Common myeloid progenitor, CD34-positive (primary cell): Measurements from ENCODE around the gene C17orf114.
"Not testable (repeated sequence)": the region's sequence is repeated elsewhere in the genome, so short reads cannot be mapped to it uniquely, and the experiment has no call there.

Experiments
- CTCF ChIA-PET: fragments of 350-600 bp; sonication (Branson Sonifier 250); formaldehyde crosslinking; loops from one replicate; lab custom pipeline; 2021; ENCODE audit warnings: antibody characterized with exemption; lab: Charles Lee
- POLR2A ChIA-PET: fragments of 350-600 bp; sonication (Branson Sonifier 250); formaldehyde crosslinking; loops from one replicate; lab custom pipeline; 2021; ENCODE audit warnings: antibody characterized with exemption; lab: Charles Lee
- DNase-seq, 3 donors: peaks; one replicate each; pipeline versions ENCODE4 v3.0.0 to v3.0.0-alpha.2; 2013
- H3K27ac ChIP-seq, 2 experiments: 1 replicate in 1 of 2; 2 replicates in 1 of 2; pipeline ENCODE4 v1.7.0; 2013; ENCODE audit warnings: inconsistent platforms in 2 of 2, low read length in 2 of 2, mild to moderate bottlenecking in 2 of 2, low read depth in 1 of 2, moderate library complexity in 1 of 2; ENCODE audit not compliant: severe bottlenecking in 2 of 2, insufficient read depth in 1 of 2, poor library complexity in 1 of 2
- H3K27me3 ChIP-seq, 5 experiments: replicated peaks in 2 of 5; 1 replicate in 3 of 5; 2 replicates in 2 of 5; pipeline versions ENCODE4 v1.6.1 to v1.7.0; 2013; ENCODE audit warnings: low read length in 4 of 5, mild to moderate bottlenecking in 2 of 5, moderate library complexity in 2 of 5, inconsistent platforms in 1 of 5; ENCODE audit not compliant: insufficient read depth in 5 of 5, control insufficient read depth in 4 of 5
- H3K36me3 ChIP-seq, 4 experiments: 1 replicate in 2 of 4; 2 replicates in 2 of 4; pipeline versions ENCODE4 v1.6.1 to v1.7.0; 2013; ENCODE audit warnings: low read length in 3 of 4, control low read depth in 1 of 4, mild to moderate bottlenecking in 1 of 4; ENCODE audit not compliant: control insufficient read depth in 4 of 4, insufficient read depth in 4 of 4
- H3K4me1 ChIP-seq, 4 experiments: 1 replicate in 3 of 4; 2 replicates in 1 of 4; pipeline versions ENCODE4 v1.6.1 to v1.7.1; 2013; ENCODE audit warnings: low read length in 3 of 4, mild to moderate bottlenecking in 3 of 4, control low read depth in 1 of 4, inconsistent platforms in 1 of 4, moderate library complexity in 1 of 4; ENCODE audit not compliant: control insufficient read depth in 4 of 4, insufficient read depth in 4 of 4; ENCODE audit errors: control extremely low read depth in 1 of 4
- H3K4me3 ChIP-seq, 7 experiments: 1 replicate in 4 of 7; 2 replicates in 3 of 7; pipeline versions ENCODE4 v1.5.1 to v1.7.0; 2013; ENCODE audit warnings: mild to moderate bottlenecking in 7 of 7, low read length in 6 of 7, moderate library complexity in 6 of 7, inconsistent platforms in 2 of 7, low read depth in 2 of 7, control low read depth in 1 of 7; ENCODE audit not compliant: insufficient read depth in 4 of 7, control insufficient read depth in 1 of 7; ENCODE audit errors: extremely low read depth in 1 of 7
- H3K9me3 ChIP-seq, 5 experiments: 1 replicate in 4 of 5; 2 replicates in 1 of 5; pipeline versions ENCODE4 v1.6.1 to v1.7.1; 2013; ENCODE audit warnings: low read length in 4 of 5, mild to moderate bottlenecking in 2 of 5, inconsistent platforms in 1 of 5, low read depth in 1 of 5, moderate library complexity in 1 of 5; ENCODE audit not compliant: control insufficient read depth in 4 of 5, insufficient read depth in 2 of 5; ENCODE audit errors: control extremely low read depth in 1 of 5
- WGBS: methylation state at CpG from one replicate; pipeline ENCODE4 v1.1.5; 2013; ENCODE audit not compliant: insufficient coverage; 5-methylcytosine and 5-hydroxymethylcytosine counted together

Gene C17orf114

DNA sequence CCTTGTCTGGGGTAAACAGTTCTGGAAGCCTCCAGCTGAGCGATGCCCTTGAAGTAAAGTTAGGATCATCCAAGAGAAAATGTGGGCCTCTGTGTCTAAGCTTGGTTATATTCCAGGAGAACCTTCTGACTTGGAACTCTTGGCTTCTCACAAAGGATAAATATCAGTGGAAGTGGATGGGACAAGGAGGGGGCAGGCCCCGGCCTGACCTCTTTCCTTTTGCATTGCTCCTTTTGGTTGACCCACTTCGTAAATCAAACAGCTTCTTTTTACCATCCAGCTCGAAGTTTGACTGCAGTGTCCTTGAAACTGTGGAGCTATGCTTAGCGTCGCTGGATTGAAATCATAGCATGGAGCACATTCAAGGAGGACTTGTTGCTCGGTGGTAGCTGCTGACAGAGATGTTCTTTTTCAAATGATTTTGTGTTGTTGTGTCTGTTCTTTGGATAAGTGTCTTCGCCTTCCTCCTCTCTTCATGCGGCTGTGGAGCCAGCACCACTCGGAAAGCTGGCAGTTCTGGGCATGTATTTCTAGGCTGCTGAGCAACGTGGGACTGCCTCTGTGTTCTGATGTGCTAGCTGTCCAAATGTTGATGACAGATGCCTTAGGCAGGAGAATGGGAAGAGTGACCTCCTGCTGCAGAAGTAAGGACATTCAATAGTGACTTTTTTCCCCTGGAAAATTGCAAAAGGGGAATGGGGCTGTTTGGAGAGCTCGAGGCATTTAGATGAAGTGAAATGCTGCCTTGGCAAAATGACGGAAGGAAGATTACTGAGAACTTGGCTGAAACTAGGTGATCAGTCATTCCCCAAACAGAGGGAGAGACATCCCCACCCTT, 35.6 kb upstream of the C17orf114 start:
- Histone ChIP-seq H3K4me1 (peaks cover 8 to 26% (median 21%) of the 10 kb centered on the region in 4 experiments), H3K36me3 (peaks cover 0 to 9% (median 5%) of the 10 kb centered on the region in 4 experiments), H3K27me3 (no peaks in the 10 kb centered on the region), H3K27ac (no peak overlapping the region), H3K9me3 (no peaks in the 10 kb centered on the region), H3K4me3 (no peak overlapping the region)
- WGBS, result 97% methylated on average over 10 of the region's 13 CpGs
- POLR2A ChIA-PET, result no interaction called here
- CTCF ChIA-PET, result interaction anchor here (1.2 to 1.4 kb wide), 2 partner anchors 48 to 50 kb away, joined by 3 read pairs; no protein-coding TSS in a partner anchor
- DNase-seq, result no peak

- CTCF ChIA-PET, result no interaction called here
- POLR2A ChIA-PET, result interaction anchor here (0.6 kb wide), 1 partner anchor 30 kb away, joined by 3 read pairs; no protein-coding TSS in a partner anchor
Observed at GRCh38 chr17:4836221-4836620, 34.1 kb upstream of the C17orf114 start.

GRCh38 chr17:4834681-4835020, 32.5 kb upstream of the C17orf114 start:
- no peak for DNase-seq
- H3K27me3 ChIP-seq, result no peaks in the 10 kb centered on the region
- H3K9me3 ChIP-seq, result no peaks in the 10 kb centered on the region
- H3K36me3 ChIP-seq, result peaks cover 0 to 9% (median 5%) of the 10 kb centered on the region in 4 experiments
- 98% methylated on average over 4 of the region's 4 CpGs for WGBS
- peaks cover 4 to 22% (median 12%) of the 10 kb centered on the region in 4 experiments for H3K4me1 ChIP-seq
- H3K27ac ChIP-seq, result peak overlapping the region in 1 of 2 experiments; percentile 12
- ChIA-PET POLR2A (no interaction called here), CTCF (interaction anchor here (0.6 to 1.5 kb wide), 4 partner anchors 12 to 211 kb away, joined by 3 to 4 read pairs (median 3); no protein-coding TSS in a partner anchor)
- peak overlapping the region in 2 of 7 experiments; percentile 79 to 81 for H3K4me3 ChIP-seq

More at GRCh38 chr17:4836221-4836620, 34.1 kb upstream of the C17orf114 start:
- H3K36me3 ChIP-seq, result peaks cover 0 to 9% (median 5%) of the 10 kb centered on the region in 4 experiments
- WGBS, result no CpG with 5 or more reads among the region's 4 CpGs
- H3K9me3 ChIP-seq, result no peaks in the 10 kb centered on the region
- H3K27me3 ChIP-seq, result no peaks in the 10 kb centered on the region
- DNase-seq, result no peak
- no peak overlapping the region for H3K27ac ChIP-seq
- H3K4me3 ChIP-seq, result no peak overlapping the region
- H3K4me1 ChIP-seq, result peaks cover 8 to 26% (median 20%) of the 10 kb centered on the region in 4 experiments

DNA sequence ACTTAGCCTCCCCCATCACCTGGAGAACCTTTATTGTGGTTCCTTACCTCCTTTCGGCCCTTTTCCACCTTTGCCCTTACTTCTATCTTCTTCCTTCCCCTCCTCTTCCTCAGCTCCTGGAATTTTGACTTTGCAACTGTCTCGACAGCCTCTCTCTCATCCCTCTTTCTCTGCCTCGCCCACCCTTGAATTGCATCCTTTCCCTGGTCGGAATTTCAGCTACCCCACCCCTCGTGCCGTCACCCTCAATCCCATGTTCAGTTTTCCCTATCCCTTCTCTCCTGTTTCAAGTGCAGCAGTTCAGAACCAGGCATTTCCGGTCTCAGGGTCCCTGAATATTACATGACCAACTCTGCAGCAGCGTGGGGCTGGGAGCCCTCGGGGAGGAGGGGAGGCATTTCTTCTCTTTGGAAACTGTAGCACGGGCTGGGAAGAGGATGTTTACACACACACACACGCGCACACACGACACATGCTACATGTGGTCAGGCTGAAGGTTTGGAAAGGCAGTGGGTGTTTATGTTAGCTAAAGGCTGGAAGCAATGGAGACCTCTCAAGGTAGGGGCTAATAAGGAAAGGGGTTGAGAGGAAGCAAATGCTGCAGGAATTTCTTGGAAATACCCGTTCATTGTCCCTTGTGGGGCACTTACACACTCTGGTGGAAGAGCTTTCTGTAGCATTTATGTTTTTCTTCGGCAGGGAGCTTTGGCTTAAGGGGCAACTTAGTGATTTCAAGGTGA, 32.0 kb upstream of the C17orf114 start:
- Histone ChIP-seq H3K27me3 (no peaks in the 10 kb centered on the region), H3K9me3 (no peaks in the 10 kb centered on the region), H3K4me3 (peak overlapping the region; percentile 65 to 87 (median 81)), H3K27ac (peak overlapping the region in 1 of 2 experiments; percentile 76), H3K36me3 (peaks cover 0 to 9% (median 5%) of the 10 kb centered on the region in 4 experiments), H3K4me1 (peaks cover 4 to 22% (median 12%) of the 10 kb centered on the region in 4 experiments)
- DNase-seq, result peak in 2 of 3 donors; percentile 22 to 36
- ChIA-PET CTCF (interaction anchor here (0.6 to 1.5 kb wide), 4 partner anchors 13 to 211 kb away, joined by 3 to 4 read pairs (median 3); no protein-coding TSS in a partner anchor), POLR2A (no interaction called here)
- WGBS, result 19% methylated on average over 6 of the region's 15 CpGs

DNA sequence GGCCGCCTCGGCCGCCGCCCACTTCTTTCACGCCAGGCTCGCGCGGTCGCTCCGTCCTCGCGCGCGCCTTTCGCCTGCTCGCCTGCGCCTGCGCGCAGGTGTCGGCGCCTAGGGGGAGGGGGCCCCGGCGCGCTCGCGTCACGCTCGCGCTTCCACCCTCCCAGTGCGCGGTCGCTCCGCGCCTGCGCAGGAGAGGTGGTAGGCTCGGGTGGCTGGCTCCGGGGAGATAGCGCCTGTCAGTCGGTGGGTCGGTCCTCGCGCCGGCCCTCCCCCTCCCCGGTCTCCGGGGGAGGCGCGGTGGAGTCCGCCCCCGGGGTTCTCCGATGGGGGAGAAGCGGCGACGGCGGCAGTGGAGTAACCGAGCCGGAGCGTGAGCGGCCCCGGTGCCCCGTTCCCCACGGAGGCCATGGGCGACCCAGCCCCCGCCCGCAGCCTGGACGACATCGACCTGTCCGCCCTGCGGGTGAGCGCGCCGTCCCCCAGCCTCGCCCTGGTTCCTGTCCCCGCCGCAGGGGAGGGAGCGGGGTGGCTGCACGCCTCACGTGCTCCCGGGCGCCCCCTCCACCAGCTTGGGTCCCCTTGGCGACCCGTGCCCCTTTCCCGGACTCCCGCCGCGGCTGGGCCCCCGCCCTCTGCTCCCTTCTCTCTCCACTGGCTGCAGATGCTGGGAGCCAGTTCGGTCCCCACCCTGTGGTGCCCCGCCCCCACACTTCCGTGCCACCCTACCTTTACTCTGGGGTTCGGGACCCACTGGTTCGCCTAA, 31.2 kb upstream of the C17orf114 start, which contains the start of gene MINK1:
Gene MINK1, plus strand, starts transcription at position 163 of the 763 bp plus-strand sequence. Its CDS starts 244 bp downstream, at position 407.
- ChIA-PET POLR2A (interaction anchor here (0.6 kb wide), 1 partner anchor 53 kb away, joined by 5 read pairs; no protein-coding TSS in a partner anchor), CTCF (interaction anchor here (1.1 to 1.5 kb wide), 3 partner anchors 14 to 47 kb away, joined by 3 to 4 read pairs (median 3); no protein-coding TSS in a partner anchor)

DNA sequence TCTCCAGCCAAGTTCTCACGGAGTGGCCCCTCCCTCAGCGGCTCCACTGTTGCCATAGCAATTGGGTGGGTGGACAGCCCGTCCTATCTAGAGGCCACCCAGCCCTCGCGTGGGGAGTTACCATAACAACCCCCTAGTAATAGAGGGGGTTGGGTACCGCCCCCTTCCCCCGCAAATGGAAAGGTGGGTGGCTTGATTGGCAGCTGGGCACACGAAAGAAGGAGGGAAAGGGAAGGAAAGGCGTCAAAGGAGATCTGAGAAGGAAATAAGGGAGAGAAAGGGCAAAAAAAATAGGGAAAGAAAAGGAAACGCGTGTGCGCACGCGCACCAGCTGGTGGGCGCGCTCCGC, 30.7 kb upstream of the C17orf114 start:
- H3K9me3 ChIP-seq, CTCF ChIA-PET, H3K36me3 ChIP-seq, H3K27me3 ChIP-seq, DNase-seq: not testable (repeated sequence)
- POLR2A ChIA-PET, result interaction anchor here (0.6 kb wide), 1 partner anchor 53 kb away, joined by 5 read pairs; no protein-coding TSS in a partner anchor
- peak overlapping the region; percentile 65 to 87 (median 81) for H3K4me3 ChIP-seq
- H3K27ac ChIP-seq, result peak overlapping the region in 1 of 2 experiments; percentile 76
- 0% methylated on average over 2 of the region's 17 CpGs for WGBS
- peaks cover 4 to 22% (median 12%) of the 10 kb centered on the region in 4 experiments for H3K4me1 ChIP-seq

More for the DNA sequence above, 31.2 kb upstream of the C17orf114 start, which contains the start of gene MINK1:
- H3K27me3 ChIP-seq, result peaks cover 0 to 2% (median 0%) of the 10 kb centered on the region in 5 experiments
- H3K27ac ChIP-seq, result peak within 1 kb of the TSS in 1 of 2 experiments; percentile 76
- DNase-seq, result peak; percentile 90 to 95 (median 94)
- no peaks in the 10 kb centered on the region for H3K9me3 ChIP-seq
- H3K4me3 ChIP-seq, result peak within 1 kb of the TSS; percentile 65 to 87 (median 81)
- peaks cover 4 to 22% (median 12%) of the 10 kb centered on the region in 4 experiments for H3K4me1 ChIP-seq
- H3K36me3 ChIP-seq, result peaks cover 0 to 7% (median 5%) of the 10 kb centered on the region in 4 experiments
- 0% methylated on average over 56 of the region's 91 CpGs for WGBS
